ENCODE data around the gene MFSD12. TPM values are rescaled to one million over a fixed set of nuclear protein-coding genes. Genes with fewer than 3 reads are reported as not detected.
A peak's percentile ranks its signal among the peaks of the same experiment; 100 is the strongest.

Gene MFSD12
- total RNA-seq, 1 donor from 2014 or later: 136 TPM

DNA sequence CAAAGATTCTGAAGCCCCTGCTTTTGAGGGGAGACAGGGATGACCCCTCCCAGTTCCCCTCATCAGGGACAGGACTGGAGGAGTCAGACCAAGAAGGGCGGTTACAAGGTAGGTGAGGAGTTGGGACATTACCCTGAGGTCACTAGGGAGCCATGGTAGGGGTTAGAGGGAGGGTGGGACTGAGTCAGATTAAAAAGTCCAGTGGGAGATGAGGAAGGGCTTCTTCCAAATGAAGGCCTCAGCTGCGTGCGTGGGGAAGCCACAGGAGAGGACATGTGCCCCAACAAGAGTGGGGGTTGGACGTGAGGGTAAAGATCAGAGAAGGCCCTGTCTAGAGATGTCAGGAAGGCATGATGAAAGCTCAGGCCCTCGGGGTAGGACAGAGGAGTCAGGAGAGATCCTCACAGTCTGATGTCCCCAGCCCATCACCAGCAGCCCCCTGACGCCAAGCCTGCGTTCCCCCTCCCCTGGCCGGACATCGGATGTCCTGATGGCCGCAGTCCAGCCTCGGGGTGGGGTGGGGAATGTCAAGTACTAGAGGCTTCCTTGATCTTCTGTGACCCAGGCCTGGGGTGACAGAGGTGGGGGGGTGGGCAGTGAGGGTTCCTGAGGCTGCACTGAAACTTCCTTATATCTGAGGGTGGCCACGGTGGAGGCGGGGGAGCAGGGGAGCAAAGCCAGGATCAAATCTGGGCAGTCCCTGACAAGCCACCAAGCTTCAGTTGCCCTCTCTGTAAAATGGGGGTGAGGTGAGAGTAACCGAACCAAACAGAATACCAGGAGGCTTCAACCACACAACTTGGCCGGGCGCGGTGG lies 6.5 kb upstream of the MFSD12 start:
- Mint-ChIP-seq H3K4me1 (ENCODE audit: low read depth) (no peaks in the 10 kb centered on the region), H3K36me3 (ENCODE audit: low read depth) (no peaks in the 10 kb centered on the region), H3K27ac (no peak overlapping the region), H3K4me3 (no peak overlapping the region), H3K9me3 (no peaks in the 10 kb centered on the region), H3K27me3 (ENCODE audit: insufficient read depth) (peaks cover 1% of the 10 kb centered on the region)
- intact Hi-C loops (cut with micrococcal nuclease): no loop called here
- no peak for DNase-seq (ENCODE audit: low spot score)

GRCh38 chr19:3556978-3557460 lies 367 bp downstream of the MFSD12 start:
- intact Hi-C loops (cut with micrococcal nuclease): loop anchor here (1.0 to 5.0 kb wide), 5 partner anchors 15 to 774 kb away; partner anchors contain the start of genes APBA3, FZR1, HMG20B and MRPL54
- peaks cover 32% of the 10 kb centered on the region for H3K4me1 Mint-ChIP-seq (ENCODE audit: low read depth)
- H3K27me3 Mint-ChIP-seq (ENCODE audit: insufficient read depth): no peaks in the 10 kb centered on the region
- H3K4me3 Mint-ChIP-seq: peak overlapping the region; percentile 96
- peak overlapping the region; percentile 84 for H3K27ac Mint-ChIP-seq
- H3K9me3 Mint-ChIP-seq: no peaks in the 10 kb centered on the region
- H3K36me3 Mint-ChIP-seq (ENCODE audit: low read depth): peaks cover 10% of the 10 kb centered on the region
- peak; percentile 41 for DNase-seq (ENCODE audit: low spot score)

GRCh38 chr19:3556423-3556977 lies 886 bp downstream of the MFSD12 start:
- H3K9me3 Mint-ChIP-seq: no peaks in the 10 kb centered on the region
- H3K27ac Mint-ChIP-seq: peak overlapping the region; percentile 84
- H3K4me1 Mint-ChIP-seq (ENCODE audit: low read depth): peaks cover 36% of the 10 kb centered on the region
- H3K27me3 Mint-ChIP-seq (ENCODE audit: insufficient read depth): no peaks in the 10 kb centered on the region
- H3K36me3 Mint-ChIP-seq (ENCODE audit: low read depth): peaks cover 10% of the 10 kb centered on the region
- intact Hi-C loops (cut with micrococcal nuclease): loop anchor here (2.0 to 5.0 kb wide), 2 partner anchors 206 to 774 kb away; partner anchors contain the start of genes APBA3, MRPL54 and SGTA
- DNase-seq (ENCODE audit: low spot score): no peak
- H3K4me3 Mint-ChIP-seq: peak overlapping the region; percentile 96

DNA sequence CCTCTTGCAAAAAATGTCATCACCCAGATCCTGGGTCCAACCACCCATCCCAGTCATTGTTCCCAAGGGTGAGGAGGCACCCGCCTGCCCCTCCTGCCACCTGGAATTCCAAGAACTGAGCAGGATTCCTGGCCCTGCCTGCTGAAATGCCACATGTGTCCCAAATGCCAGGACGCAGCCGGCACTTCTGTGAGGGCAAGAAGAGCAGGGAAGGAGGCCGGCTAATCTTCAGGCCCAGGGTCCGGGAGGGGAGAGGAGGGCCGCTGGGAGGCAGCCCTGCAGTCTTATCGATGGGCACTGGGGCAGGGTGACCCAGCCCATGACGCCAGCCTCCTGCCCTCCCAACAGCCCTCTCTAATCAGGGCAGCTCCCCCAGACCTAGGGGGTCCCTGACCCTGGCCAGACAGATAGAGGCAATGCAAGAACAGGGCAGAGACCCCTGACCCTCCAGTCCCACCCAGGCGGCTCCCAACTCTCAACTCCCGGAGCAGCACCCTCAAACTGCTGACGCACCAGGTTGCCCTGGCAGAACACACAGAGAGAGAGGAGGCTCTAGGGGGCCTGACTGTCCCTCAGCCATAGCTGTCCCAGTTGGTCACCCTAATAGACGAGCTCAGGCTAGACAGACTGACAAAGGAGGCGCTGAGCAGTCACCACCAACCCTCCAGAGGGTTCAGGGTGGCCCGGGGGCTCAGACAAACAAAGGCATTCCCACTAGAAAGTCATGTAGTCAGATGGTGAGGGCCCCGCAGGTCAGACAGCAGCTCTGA lies 1.5 kb downstream of the MFSD12 start:
- Mint-ChIP-seq H3K4me1 (ENCODE audit: low read depth) (peaks cover 36% of the 10 kb centered on the region), H3K27ac (peak overlapping the region; percentile 84), H3K27me3 (ENCODE audit: insufficient read depth) (no peaks in the 10 kb centered on the region), H3K9me3 (no peaks in the 10 kb centered on the region), H3K4me3 (peak overlapping the region; percentile 96), H3K36me3 (ENCODE audit: low read depth) (peaks cover 10% of the 10 kb centered on the region)
- intact Hi-C loops (cut with micrococcal nuclease): loop anchor here (2.0 to 5.0 kb wide), 2 partner anchors 206 to 773 kb away; partner anchors contain the start of genes APBA3, MRPL54 and SGTA
- no peak for DNase-seq (ENCODE audit: low spot score)

- H3K4me3 Mint-ChIP-seq: peak overlapping the region; percentile 96
- DNase-seq (ENCODE audit: low spot score): peak; percentile 42
- H3K4me1 Mint-ChIP-seq (ENCODE audit: low read depth): peaks cover 36% of the 10 kb centered on the region
- H3K36me3 Mint-ChIP-seq (ENCODE audit: low read depth): peaks cover 12% of the 10 kb centered on the region
- no peaks in the 10 kb centered on the region for H3K9me3 Mint-ChIP-seq
- no peaks in the 10 kb centered on the region for H3K27me3 Mint-ChIP-seq (ENCODE audit: insufficient read depth)
- intact Hi-C loops (cut with micrococcal nuclease): loop anchor here (5.0 kb wide), 1 partner anchor 208 kb away; the partner anchor contains the start of genes APBA3 and MRPL54
- H3K27ac Mint-ChIP-seq: peak overlapping the region; percentile 63
Observed at GRCh38 chr19:3554254-3555083, 2.9 kb downstream of the MFSD12 start.

DNA sequence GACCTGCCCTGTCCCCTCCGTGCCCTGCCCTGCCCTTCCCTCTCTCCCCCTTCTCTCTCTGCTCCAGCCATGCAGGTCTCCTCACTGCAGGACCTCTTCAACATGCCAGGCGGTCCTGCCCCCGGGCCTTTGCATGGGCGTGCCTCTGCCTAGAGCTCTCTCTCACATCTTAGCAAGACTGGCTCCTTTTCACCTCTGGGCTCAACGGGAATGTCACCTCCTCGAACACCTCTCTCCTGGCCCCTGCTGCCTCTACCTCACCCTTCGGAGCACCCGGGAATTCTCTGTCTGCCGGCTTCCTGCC lies 5.6 kb downstream of the MFSD12 start:
- intact Hi-C loops (cut with micrococcal nuclease): no loop called here
- no peak for DNase-seq (ENCODE audit: low spot score)
- no peak overlapping the region for H3K4me3 Mint-ChIP-seq
- peaks cover 11% of the 10 kb centered on the region for H3K36me3 Mint-ChIP-seq (ENCODE audit: low read depth)
- no peaks in the 10 kb centered on the region for H3K27me3 Mint-ChIP-seq (ENCODE audit: insufficient read depth)
- no peaks in the 10 kb centered on the region for H3K9me3 Mint-ChIP-seq
- peaks cover 29% of the 10 kb centered on the region for H3K4me1 Mint-ChIP-seq (ENCODE audit: low read depth)
- H3K27ac Mint-ChIP-seq: peak overlapping the region; percentile 29

DNA sequence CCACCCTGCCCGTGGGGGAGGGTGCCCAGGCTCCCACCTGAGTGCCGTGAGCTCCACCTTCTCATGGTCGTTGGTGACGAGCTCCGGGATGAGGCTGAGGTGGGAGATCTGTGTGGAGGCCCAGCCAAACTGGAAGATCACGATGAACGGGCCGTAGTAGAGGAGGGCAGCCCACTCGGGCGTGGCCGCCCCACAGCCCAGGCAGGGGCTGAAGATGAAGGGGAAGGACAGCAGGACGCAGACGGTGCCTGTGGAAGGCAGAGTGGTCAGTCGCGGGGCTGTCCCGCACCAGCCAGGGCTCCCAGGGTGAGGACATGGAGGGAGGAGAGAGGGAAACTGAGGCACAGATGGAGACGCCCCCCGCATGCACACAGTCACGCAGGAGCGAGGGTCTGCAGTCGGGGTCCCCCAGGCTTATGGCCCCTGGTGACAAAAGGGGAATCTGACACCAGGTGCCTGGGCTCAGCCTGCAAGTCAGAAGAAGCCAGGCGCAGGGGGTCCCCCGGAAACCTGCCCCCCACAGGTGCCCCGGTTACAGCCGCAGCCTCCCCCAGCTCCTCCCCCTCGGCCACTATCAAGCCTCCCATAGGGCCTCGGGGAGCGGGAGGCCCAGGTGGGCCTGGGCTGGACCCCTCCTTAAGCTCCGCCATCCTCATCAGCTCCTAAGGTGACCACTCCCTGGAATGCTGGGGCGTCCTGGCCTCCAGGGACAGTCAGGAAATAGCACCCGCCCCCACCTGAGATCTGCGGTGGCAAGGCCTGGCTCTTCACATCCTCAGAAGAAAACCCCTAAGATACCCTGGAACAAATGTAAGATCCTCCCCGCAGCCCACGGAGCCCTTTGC lies 6.2 kb downstream of the MFSD12 start:
- no peaks in the 10 kb centered on the region for H3K27me3 Mint-ChIP-seq (ENCODE audit: insufficient read depth)
- intact Hi-C loops (cut with micrococcal nuclease): no loop called here
- DNase-seq (ENCODE audit: low spot score): no peak
- H3K4me3 Mint-ChIP-seq: no peak overlapping the region
- peak overlapping the region; percentile 29 for H3K27ac Mint-ChIP-seq
- H3K4me1 Mint-ChIP-seq (ENCODE audit: low read depth): peaks cover 23% of the 10 kb centered on the region
- H3K36me3 Mint-ChIP-seq (ENCODE audit: low read depth): peaks cover 8% of the 10 kb centered on the region
- H3K9me3 Mint-ChIP-seq: no peaks in the 10 kb centered on the region

- H3K4me1 Mint-ChIP-seq (ENCODE audit: low read depth): peaks cover 10% of the 10 kb centered on the region
- H3K9me3 Mint-ChIP-seq: no peaks in the 10 kb centered on the region
- intact Hi-C loops (cut with micrococcal nuclease): no loop called here
Observed at GRCh38 chr19:3549816-3550215, 7.6 kb downstream of the MFSD12 start.

GRCh38 chr19:3548606-3549005 lies 8.8 kb downstream of the MFSD12 start:
- peak overlapping the region; percentile 73 for H3K27ac Mint-ChIP-seq
- intact Hi-C loops (cut with micrococcal nuclease): no loop called here
- H3K27me3 Mint-ChIP-seq (ENCODE audit: insufficient read depth): no peaks in the 10 kb centered on the region
- peaks cover 10% of the 10 kb centered on the region for H3K36me3 Mint-ChIP-seq (ENCODE audit: low read depth)
- H3K4me1 Mint-ChIP-seq (ENCODE audit: low read depth): peaks cover 4% of the 10 kb centered on the region
- no peak overlapping the region for H3K4me3 Mint-ChIP-seq
- DNase-seq (ENCODE audit: low spot score): no peak
- H3K9me3 Mint-ChIP-seq: no peaks in the 10 kb centered on the region

More at GRCh38 chr19:3549816-3550215, 7.6 kb downstream of the MFSD12 start:
- Mint-ChIP-seq H3K27ac (no peak overlapping the region), H3K36me3 (ENCODE audit: low read depth) (peaks cover 10% of the 10 kb centered on the region), H3K27me3 (ENCODE audit: insufficient read depth) (no peaks in the 10 kb centered on the region), H3K4me3 (no peak overlapping the region)
- DNase-seq (ENCODE audit: low spot score): no peak

DNA sequence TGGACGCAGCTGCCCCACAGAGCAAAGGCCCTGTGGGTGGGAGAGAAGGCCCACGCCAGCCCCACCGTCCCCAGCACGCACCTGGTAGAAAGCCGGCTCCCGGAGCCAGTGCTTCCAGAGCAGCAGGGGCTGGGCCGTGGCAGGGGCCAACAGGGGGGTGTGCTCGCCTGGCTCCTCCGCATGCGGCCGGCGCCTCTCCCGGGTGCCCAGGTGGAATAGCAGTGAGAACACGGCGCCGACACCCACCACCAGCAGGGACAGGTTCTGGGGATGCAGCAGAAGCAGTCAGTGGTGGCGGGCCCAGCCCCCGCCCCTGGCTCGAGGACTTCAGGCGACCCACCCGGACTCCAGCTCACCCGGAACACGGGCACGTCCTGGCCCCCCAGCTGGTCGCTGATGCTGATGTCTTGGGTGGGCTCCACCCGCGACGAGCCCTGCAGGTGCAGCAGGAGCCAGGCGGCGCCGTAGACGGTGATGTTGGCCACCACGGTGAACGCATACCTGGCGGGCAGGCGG lies 9.6 kb downstream of the MFSD12 start:
- H3K27ac Mint-ChIP-seq: no peak overlapping the region

GRCh38 chr19:3547301-3547731 lies 10.1 kb downstream of the MFSD12 start:
- intact Hi-C loops (cut with micrococcal nuclease): no loop called here
- no peak for DNase-seq (ENCODE audit: low spot score)
- no peaks in the 10 kb centered on the region for H3K9me3 Mint-ChIP-seq
- peaks cover 10% of the 10 kb centered on the region for H3K36me3 Mint-ChIP-seq (ENCODE audit: low read depth)
- H3K27me3 Mint-ChIP-seq (ENCODE audit: insufficient read depth): no peaks in the 10 kb centered on the region
- no peak overlapping the region for H3K27ac Mint-ChIP-seq
- H3K4me3 Mint-ChIP-seq: no peak overlapping the region
- peaks cover 4% of the 10 kb centered on the region for H3K4me1 Mint-ChIP-seq (ENCODE audit: low read depth)

More for the DNA sequence above, 9.6 kb downstream of the MFSD12 start:
- Mint-ChIP-seq H3K27me3 (ENCODE audit: insufficient read depth) (no peaks in the 10 kb centered on the region), H3K36me3 (ENCODE audit: low read depth) (peaks cover 10% of the 10 kb centered on the region), H3K4me1 (ENCODE audit: low read depth) (peaks cover 4% of the 10 kb centered on the region), H3K9me3 (no peaks in the 10 kb centered on the region), H3K4me3 (no peak overlapping the region)
- DNase-seq (ENCODE audit: low spot score): no peak
- intact Hi-C loops (cut with micrococcal nuclease): no loop called here
